ENCODE measurements around the gene PKHD1.
A peak's percentile ranks its signal among the peaks of the same experiment; 100 is the strongest.

PKHD1 gene

DNA sequence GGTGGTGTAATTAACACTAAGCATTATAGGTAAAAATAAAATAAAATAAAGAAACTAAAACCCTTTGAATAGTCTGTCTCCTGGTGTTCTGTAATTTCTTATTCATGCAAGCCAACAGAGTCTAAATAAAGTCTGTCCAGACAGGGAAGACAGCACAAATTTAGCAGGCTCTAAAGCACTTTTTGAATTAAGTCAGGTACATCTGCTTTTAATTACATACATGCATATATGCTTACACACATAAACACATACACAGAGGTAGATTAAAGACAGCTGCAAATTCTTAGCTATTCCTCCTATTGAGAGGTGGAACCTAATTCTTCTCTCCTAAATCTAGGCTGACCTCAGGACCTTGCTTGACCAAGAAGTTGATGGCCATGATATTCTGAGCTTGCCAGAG, 262.5 kb downstream of the PKHD1 start:
- Histone ChIP-seq H3K4me3 (ENCODE audit: low read depth, low read length) (no peak overlapping the region), H3K14ac (ENCODE audit: low read length) (no peak overlapping the region), H2BK5ac (ENCODE audit: low read depth, low read length, poor library complexity) (no peak overlapping the region), H3K9me3 (ENCODE audit: insufficient read depth, low read depth, low read length) (no peaks in the 10 kb centered on the region), H3K4me1 (ENCODE audit: control insufficient read depth in 1 of 2, insufficient read depth in 2 of 2, low read length in 2 of 2) (no peaks in the 10 kb centered on the region), H3K4me2 (ENCODE audit: low read length) (no peak overlapping the region), H3K9ac (ENCODE audit: low read length) (no peak overlapping the region), H3K4ac (ENCODE audit: low read depth, low read length) (no peak overlapping the region), H3K79me1 (ENCODE audit: low read length) (no peaks in the 10 kb centered on the region), H2AK5ac (ENCODE audit: low read length) (no peak overlapping the region), H3K79me2 (ENCODE audit: control insufficient read depth, insufficient read depth, low read length, poor library complexity) (no peaks in the 10 kb centered on the region), H2AFZ (ENCODE audit: insufficient read depth, low read length, poor library complexity) (no peak overlapping the region), H3K23ac (ENCODE audit: low read length) (peak overlapping the region; percentile 52), H3K18ac (ENCODE audit: low read length) (no peak overlapping the region), H4K8ac (ENCODE audit: low read depth, low read length) (no peak overlapping the region), H2BK120ac (ENCODE audit: insufficient read depth, low read length, poor library complexity) (no peak overlapping the region), H4K12ac (ENCODE audit: low read depth, low read length) (no peak overlapping the region), H2BK12ac (ENCODE audit: low read length) (no peak overlapping the region), H3K36me3 (ENCODE audit: control insufficient read depth in 1 of 2, insufficient read depth in 2 of 2, low read length in 2 of 2) (no peaks in the 10 kb centered on the region), H3K27me3 (ENCODE audit: insufficient read depth, low read length) (no peaks in the 10 kb centered on the region), H4K91ac (ENCODE audit: low read depth, low read length) (no peak overlapping the region), H3K27ac (ENCODE audit: low read depth, low read length) (no peak overlapping the region)
- no peak for DNase-seq

DNA sequence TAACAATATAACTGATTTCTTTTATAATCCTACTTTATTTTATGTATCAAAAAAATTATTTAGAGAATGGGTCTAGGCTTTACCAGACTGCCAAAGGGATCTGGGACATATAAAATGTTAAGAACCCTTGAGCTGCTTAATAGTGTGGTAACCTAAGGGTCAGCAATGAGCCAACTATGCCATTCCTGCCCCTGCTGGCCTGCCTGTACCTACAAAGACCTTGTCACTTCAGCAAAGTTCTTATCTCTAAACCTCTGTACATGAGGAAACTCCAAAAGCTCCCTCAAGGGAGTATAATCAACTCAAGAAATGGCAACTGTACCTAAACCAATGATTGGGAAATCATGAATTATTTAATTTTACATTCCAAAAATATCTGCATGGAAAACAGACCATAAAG, 266.9 kb downstream of the PKHD1 start:
- DNase-seq: no peak
- Histone ChIP-seq H3K18ac (ENCODE audit: low read length) (no peak overlapping the region), H2BK120ac (ENCODE audit: insufficient read depth, low read length, poor library complexity) (no peak overlapping the region)

GRCh38 chr6:51818520-51819022, 268.8 kb downstream of the PKHD1 start:
- no peak overlapping the region for H2BK120ac ChIP-seq (ENCODE audit: insufficient read depth, low read length, poor library complexity)
- H3K9ac ChIP-seq (ENCODE audit: low read length): no peak overlapping the region
- H3K4me1 ChIP-seq (ENCODE audit: control insufficient read depth in 1 of 2, insufficient read depth in 2 of 2, low read length in 2 of 2): no peaks in the 10 kb centered on the region
- H3K79me1 ChIP-seq (ENCODE audit: low read length): no peaks in the 10 kb centered on the region
- H3K36me3 ChIP-seq (ENCODE audit: control insufficient read depth in 1 of 2, insufficient read depth in 2 of 2, low read length in 2 of 2): no peaks in the 10 kb centered on the region
- no CpG with 5 or more reads among the region's 6 CpGs for WGBS (ENCODE audit: extremely low coverage, insufficient coverage, insufficient read length)
- no peak overlapping the region for H4K91ac ChIP-seq (ENCODE audit: low read depth, low read length)
- H3K23ac ChIP-seq (ENCODE audit: low read length): no peak overlapping the region
- no peak overlapping the region for H2AK5ac ChIP-seq (ENCODE audit: low read length)
- H2AFZ ChIP-seq (ENCODE audit: insufficient read depth, low read length, poor library complexity): no peak overlapping the region
- no peak overlapping the region for H3K14ac ChIP-seq (ENCODE audit: low read length)
- no peak overlapping the region for H3K18ac ChIP-seq (ENCODE audit: low read length)
- H3K4ac ChIP-seq (ENCODE audit: low read depth, low read length): no peak overlapping the region
- H2BK5ac ChIP-seq (ENCODE audit: low read depth, low read length, poor library complexity): no peak overlapping the region
- no peak overlapping the region for H4K12ac ChIP-seq (ENCODE audit: low read depth, low read length)
- DNase-seq: no peak
- no peaks in the 10 kb centered on the region for H3K27me3 ChIP-seq (ENCODE audit: insufficient read depth, low read length)
- no peaks in the 10 kb centered on the region for H3K79me2 ChIP-seq (ENCODE audit: control insufficient read depth, insufficient read depth, low read length, poor library complexity)
- no peak overlapping the region for H3K4me2 ChIP-seq (ENCODE audit: low read length)
- H3K27ac ChIP-seq (ENCODE audit: low read depth, low read length): no peak overlapping the region
- H3K4me3 ChIP-seq (ENCODE audit: low read depth, low read length): no peak overlapping the region
- H4K8ac ChIP-seq (ENCODE audit: low read depth, low read length): no peak overlapping the region
- H2BK12ac ChIP-seq (ENCODE audit: low read length): no peak overlapping the region
- H3K9me3 ChIP-seq (ENCODE audit: insufficient read depth, low read depth, low read length): no peaks in the 10 kb centered on the region

More for the DNA sequence above, 266.9 kb downstream of the PKHD1 start:
- Histone ChIP-seq H3K4me3 (ENCODE audit: low read depth, low read length) (no peak overlapping the region), H4K91ac (ENCODE audit: low read depth, low read length) (no peak overlapping the region), H3K4me1 (ENCODE audit: control insufficient read depth in 1 of 2, insufficient read depth in 2 of 2, low read length in 2 of 2) (no peaks in the 10 kb centered on the region), H3K79me1 (ENCODE audit: low read length) (no peaks in the 10 kb centered on the region), H3K36me3 (ENCODE audit: control insufficient read depth in 1 of 2, insufficient read depth in 2 of 2, low read length in 2 of 2) (no peaks in the 10 kb centered on the region), H3K4ac (ENCODE audit: low read depth, low read length) (no peak overlapping the region), H3K27me3 (ENCODE audit: insufficient read depth, low read length) (no peaks in the 10 kb centered on the region), H3K23ac (ENCODE audit: low read length) (no peak overlapping the region), H3K9me3 (ENCODE audit: insufficient read depth, low read depth, low read length) (no peaks in the 10 kb centered on the region), H4K8ac (ENCODE audit: low read depth, low read length) (no peak overlapping the region), H3K79me2 (ENCODE audit: control insufficient read depth, insufficient read depth, low read length, poor library complexity) (no peaks in the 10 kb centered on the region), H3K4me2 (ENCODE audit: low read length) (no peak overlapping the region), H2BK12ac (ENCODE audit: low read length) (no peak overlapping the region), H2AFZ (ENCODE audit: insufficient read depth, low read length, poor library complexity) (no peak overlapping the region), H2BK5ac (ENCODE audit: low read depth, low read length, poor library complexity) (no peak overlapping the region), H3K14ac (ENCODE audit: low read length) (no peak overlapping the region), H3K9ac (ENCODE audit: low read length) (no peak overlapping the region), H3K27ac (ENCODE audit: low read depth, low read length) (no peak overlapping the region), H4K12ac (ENCODE audit: low read depth, low read length) (no peak overlapping the region), H2AK5ac (ENCODE audit: low read length) (no peak overlapping the region)

- Histone ChIP-seq H3K4me3 (ENCODE audit: low read depth, low read length) (no peak overlapping the region), H2BK120ac (ENCODE audit: insufficient read depth, low read length, poor library complexity) (no peak overlapping the region), H2AFZ (ENCODE audit: insufficient read depth, low read length, poor library complexity) (no peak overlapping the region), H3K9ac (ENCODE audit: low read length) (no peak overlapping the region), H4K8ac (ENCODE audit: low read depth, low read length) (no peak overlapping the region), H2AK5ac (ENCODE audit: low read length) (no peak overlapping the region), H2BK5ac (ENCODE audit: low read depth, low read length, poor library complexity) (no peak overlapping the region), H3K4me2 (ENCODE audit: low read length) (peak overlapping the region; percentile 3), H4K12ac (ENCODE audit: low read depth, low read length) (no peak overlapping the region), H3K4me1 (ENCODE audit: control insufficient read depth in 1 of 2, insufficient read depth in 2 of 2, low read length in 2 of 2) (no peaks in the 10 kb centered on the region), H3K14ac (ENCODE audit: low read length) (no peak overlapping the region), H4K91ac (ENCODE audit: low read depth, low read length) (no peak overlapping the region), H3K79me2 (ENCODE audit: control insufficient read depth, insufficient read depth, low read length, poor library complexity) (no peaks in the 10 kb centered on the region), H3K23ac (ENCODE audit: low read length) (no peak overlapping the region), H3K79me1 (ENCODE audit: low read length) (no peaks in the 10 kb centered on the region), H2BK12ac (ENCODE audit: low read length) (no peak overlapping the region), H3K27me3 (ENCODE audit: insufficient read depth, low read length) (no peaks in the 10 kb centered on the region), H3K27ac (ENCODE audit: low read depth, low read length) (no peak overlapping the region), H3K36me3 (ENCODE audit: control insufficient read depth in 1 of 2, insufficient read depth in 2 of 2, low read length in 2 of 2) (no peaks in the 10 kb centered on the region), H3K4ac (ENCODE audit: low read depth, low read length) (no peak overlapping the region), H3K9me3 (ENCODE audit: insufficient read depth, low read depth, low read length) (no peaks in the 10 kb centered on the region), H3K18ac (ENCODE audit: low read length) (no peak overlapping the region)
- no peak for DNase-seq
- WGBS (ENCODE audit: extremely low coverage, insufficient coverage, insufficient read length): no CpG with 5 or more reads among the region's 7 CpGs
Observed at GRCh38 chr6:51817832-51818231, 269.6 kb downstream of the PKHD1 start.

All from trophoblast cell (in vitro differentiated cells and primary cell).